ENCODE data around the gene INSIG2. TPM values are rescaled to one million over a fixed set of nuclear protein-coding genes. Genes with fewer than 3 reads are reported as not detected.

INSIG2 gene
- total RNA-seq, 1 donor from 2014 or later, result 17.1 TPM

GRCh38 chr2:118095610-118096009, 7.3 kb downstream of the INSIG2 start:
- TF ChIP-seq CTCF (IDR thresholded peaks at IDR 0.05; ENCODE audit: insufficient read depth, low read length, poor library complexity, severe bottlenecking), result no peak
- no peaks in the 10 kb centered on the region for H3K27me3 ChIP-seq (ENCODE audit: control insufficient read depth, insufficient read depth, low read length)
- no peak overlapping the region for H3K4me3 ChIP-seq (ENCODE audit: low read depth, low read length)
- no peaks in the 10 kb centered on the region for H3K36me3 ChIP-seq (ENCODE audit: control insufficient read depth, insufficient read depth, low read length)
- no peak for DNase-seq (ENCODE audit: low read depth)

- H3K36me3 ChIP-seq (ENCODE audit: control insufficient read depth, insufficient read depth, low read length), result no peaks in the 10 kb centered on the region
- TF ChIP-seq CTCF (IDR thresholded peaks at IDR 0.05; ENCODE audit: insufficient read depth, low read length, poor library complexity, severe bottlenecking), result no peak
Measured at GRCh38 chr2:118097657-118098056, 9.4 kb downstream of the INSIG2 start.

GRCh38 chr2:118098307-118099030, 10.2 kb downstream of the INSIG2 start:
- Histone ChIP-seq H3K27me3 (ENCODE audit: control insufficient read depth, insufficient read depth, low read length) (no peaks in the 10 kb centered on the region), H3K36me3 (ENCODE audit: control insufficient read depth, insufficient read depth, low read length) (no peaks in the 10 kb centered on the region), H3K4me3 (ENCODE audit: low read depth, low read length) (no peak overlapping the region)
- TF ChIP-seq CTCF (IDR thresholded peaks at IDR 0.05; ENCODE audit: insufficient read depth, low read length, poor library complexity, severe bottlenecking), result no peak
- DNase-seq (ENCODE audit: low read depth), result no peak

More at GRCh38 chr2:118097657-118098056, 9.4 kb downstream of the INSIG2 start:
- Histone ChIP-seq H3K4me3 (ENCODE audit: low read depth, low read length) (no peak overlapping the region), H3K27me3 (ENCODE audit: control insufficient read depth, insufficient read depth, low read length) (no peaks in the 10 kb centered on the region)
- no peak for DNase-seq (ENCODE audit: low read depth)

- TF ChIP-seq CTCF (IDR thresholded peaks at IDR 0.05; ENCODE audit: insufficient read depth, low read length, poor library complexity, severe bottlenecking), result no peak
- no peak for DNase-seq (ENCODE audit: low read depth)
- H3K36me3 ChIP-seq (ENCODE audit: control insufficient read depth, insufficient read depth, low read length), result no peaks in the 10 kb centered on the region
- H3K4me3 ChIP-seq (ENCODE audit: low read depth, low read length), result no peak overlapping the region
- no peaks in the 10 kb centered on the region for H3K27me3 ChIP-seq (ENCODE audit: control insufficient read depth, insufficient read depth, low read length)
Measured at GRCh38 chr2:118102433-118103082, 14.3 kb downstream of the INSIG2 start.

GRCh38 chr2:118103951-118104940, 16.0 kb downstream of the INSIG2 start:
- no peak for DNase-seq (ENCODE audit: low read depth)
- TF ChIP-seq CTCF (IDR thresholded peaks at IDR 0.05; ENCODE audit: insufficient read depth, low read length, poor library complexity, severe bottlenecking), result no peak

More at GRCh38 chr2:118103951-118104940, 16.0 kb downstream of the INSIG2 start:
- Histone ChIP-seq H3K27me3 (ENCODE audit: control insufficient read depth, insufficient read depth, low read length) (no peaks in the 10 kb centered on the region), H3K4me3 (ENCODE audit: low read depth, low read length) (no peak overlapping the region), H3K36me3 (ENCODE audit: control insufficient read depth, insufficient read depth, low read length) (no peaks in the 10 kb centered on the region)

Measured in kidney epithelial cell (primary cell).